Neural crest cell (in vitro differentiated cells): ENCODE data around the gene FHIP2A. TPM values are rescaled to one million over a fixed set of nuclear protein-coding genes. Genes with fewer than 3 reads are reported as not detected.
"Not testable (repeated sequence)": the region's sequence is repeated elsewhere in the genome, so short reads cannot be mapped to it uniquely, and the experiment has no call there.

ENCODE experiments used
- DNase-seq: peaks from one replicate; pipeline ENCODE4 v3.0.0; 2021; ENCODE audit warnings: low read depth, mixed read lengths, low spot score
- H3K27ac Mint-ChIP-seq: one replicate; pipeline ENCODE4 v1.8.0; 2021; ENCODE audit warnings: mild to moderate bottlenecking, mixed read lengths; ENCODE audit not compliant: unreplicated experiment
- H3K27me3 Mint-ChIP-seq: 2 replicates; pipeline ENCODE4 v1.8.0; 2021; ENCODE audit warnings: low read depth, mild to moderate bottlenecking, mixed read lengths
- H3K36me3 Mint-ChIP-seq: 2 replicates; pipeline ENCODE4 v1.8.0; 2021; ENCODE audit warnings: low read depth, mild to moderate bottlenecking, mixed read lengths
- H3K4me1 Mint-ChIP-seq: 2 replicates; pipeline ENCODE4 v1.8.0; 2021; ENCODE audit warnings: mixed read lengths
- H3K4me3 Mint-ChIP-seq: one replicate; pipeline ENCODE4 v1.8.0; 2021; ENCODE audit warnings: mild to moderate bottlenecking, mixed read lengths
- H3K9me3 Mint-ChIP-seq: 2 replicates; pipeline ENCODE4 v1.8.0; 2021; ENCODE audit warnings: mixed read lengths
- CTCF ChIP-seq: fragments of 200-600 bp; sonication (generic); conservative IDR thresholded peaks from 2 replicates; pipeline ENCODE4 v1.5.0; 2021; ENCODE audit warnings: antibody characterized with exemption, mild to moderate bottlenecking
- total RNA-seq: library from RNA; stranded (reverse); gene quantifications from 2 replicates; pipeline ENCODE4 v1.2.1, GENCODE V29; 2021

Gene FHIP2A
- total RNA-seq, 1 donor from 2014 or later = 17.0 TPM

GRCh38 chr10:114839901-114840300 lies 18.3 kb downstream of the FHIP2A start:
- DNase-seq = no peak
- H3K9me3 Mint-ChIP-seq = peaks cover 3% of the 10 kb centered on the region
- TF ChIP-seq CTCF = no peak
- H3K36me3 Mint-ChIP-seq = peaks cover 16% of the 10 kb centered on the region
- no peak overlapping the region for H3K27ac Mint-ChIP-seq
- no peaks in the 10 kb centered on the region for H3K27me3 Mint-ChIP-seq
- no peaks in the 10 kb centered on the region for H3K4me1 Mint-ChIP-seq
- no peak overlapping the region for H3K4me3 Mint-ChIP-seq

GRCh38 chr10:114845978-114846693 lies 24.6 kb downstream of the FHIP2A start:
- no peak for DNase-seq
- no peak for TF ChIP-seq CTCF

GRCh38 chr10:114847517-114847916 lies 25.9 kb downstream of the FHIP2A start:
- H3K27ac Mint-ChIP-seq, H3K27me3 Mint-ChIP-seq, H3K9me3 Mint-ChIP-seq, DNase-seq, H3K4me3 Mint-ChIP-seq, H3K4me1 Mint-ChIP-seq: not testable (repeated sequence)
- peaks cover 36% of the 10 kb centered on the region for H3K36me3 Mint-ChIP-seq

More at GRCh38 chr10:114845978-114846693, 24.6 kb downstream of the FHIP2A start:
- Mint-ChIP-seq H3K4me3 (no peak overlapping the region), H3K4me1 (no peaks in the 10 kb centered on the region), H3K9me3 (no peaks in the 10 kb centered on the region), H3K27me3 (no peaks in the 10 kb centered on the region), H3K27ac (no peak overlapping the region), H3K36me3 (peaks cover 30% of the 10 kb centered on the region)

GRCh38 chr10:114849674-114850073 lies 28.1 kb downstream of the FHIP2A start:
- H3K4me1 Mint-ChIP-seq = no peaks in the 10 kb centered on the region
- no peaks in the 10 kb centered on the region for H3K9me3 Mint-ChIP-seq
- peaks cover 36% of the 10 kb centered on the region for H3K36me3 Mint-ChIP-seq
- H3K27me3 Mint-ChIP-seq = no peaks in the 10 kb centered on the region
- DNase-seq = no peak
- TF ChIP-seq CTCF = no peak
- no peak overlapping the region for H3K4me3 Mint-ChIP-seq
- H3K27ac Mint-ChIP-seq = no peak overlapping the region

- TF ChIP-seq CTCF = no peak
- H3K4me3 Mint-ChIP-seq = no peak overlapping the region
- H3K4me1 Mint-ChIP-seq = no peaks in the 10 kb centered on the region
- H3K9me3 Mint-ChIP-seq = no peaks in the 10 kb centered on the region
- peaks cover 35% of the 10 kb centered on the region for H3K36me3 Mint-ChIP-seq
- no peak overlapping the region for H3K27ac Mint-ChIP-seq
- no peak for DNase-seq
- no peaks in the 10 kb centered on the region for H3K27me3 Mint-ChIP-seq
Observed at GRCh38 chr10:114850126-114850525, 28.5 kb downstream of the FHIP2A start.

GRCh38 chr10:114851336-114851735 lies 29.8 kb downstream of the FHIP2A start:
- Mint-ChIP-seq H3K36me3 (peaks cover 29% of the 10 kb centered on the region), H3K27me3 (no peaks in the 10 kb centered on the region), H3K9me3 (no peaks in the 10 kb centered on the region), H3K4me1 (no peaks in the 10 kb centered on the region), H3K4me3 (no peak overlapping the region), H3K27ac (no peak overlapping the region)
- no peak for DNase-seq
- no peak for TF ChIP-seq CTCF
